Measurements from ENCODE around the gene URB2.

The URB2 gene

DNA sequence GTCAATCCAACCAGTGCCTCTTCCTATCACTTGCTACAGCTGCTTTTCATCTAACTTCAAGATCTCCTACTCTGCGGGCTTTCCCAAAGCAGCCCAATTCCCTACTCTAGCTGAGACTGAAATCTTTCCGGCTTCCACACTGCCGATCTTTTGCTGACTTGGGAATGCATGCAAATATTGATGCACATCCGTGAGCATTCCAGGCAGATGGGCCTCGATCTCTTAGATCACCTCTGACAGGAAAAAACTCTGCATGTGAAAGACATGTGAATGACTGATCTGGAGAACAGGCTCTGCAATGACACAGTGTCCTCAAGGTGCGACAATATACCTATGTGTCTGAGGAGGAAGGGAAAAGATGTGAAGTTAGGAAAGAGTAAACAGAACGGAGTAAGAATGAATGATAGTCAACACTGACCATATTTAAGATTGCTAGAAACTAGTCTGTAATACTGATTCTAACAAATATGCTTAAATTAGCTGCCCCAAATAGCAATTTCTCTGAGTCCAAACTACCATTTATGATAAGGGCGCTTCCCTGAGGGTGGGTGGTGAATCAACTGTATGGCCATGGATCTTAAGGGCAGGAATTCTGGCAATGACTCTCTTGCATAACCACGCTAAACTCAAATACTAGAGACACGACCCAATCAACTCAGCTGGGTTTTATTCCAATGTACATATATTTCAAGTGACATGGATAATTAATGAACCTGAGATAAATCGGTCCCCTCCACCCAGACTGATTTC, 8.5 kb upstream of the URB2 start:
- Histone ChIP-seq H3K27ac (ENCODE audit: low read length) (no peak overlapping the region), H3F3A (ENCODE audit: insufficient read depth, low read length) (no peaks in the 10 kb centered on the region; the same call in 1 of the 2 replicates), H3K79me2 (ENCODE audit: low read length) (peaks cover 97% of the 10 kb centered on the region), H4K20me1 (ENCODE audit: insufficient read depth, low read length) (peaks cover 36% of the 10 kb centered on the region), H3K4me3 (ENCODE audit: low read length) (no peak overlapping the region), H3K4me2 (ENCODE audit: low read depth, low read length) (no peak overlapping the region), H3K27me3 (replicated peaks; ENCODE audit: insufficient read depth, low read length) (no peaks in the 10 kb centered on the region), H3K9ac (ENCODE audit: low read length) (no peak overlapping the region), H3K9me2 (replicated peaks; ENCODE audit: insufficient read depth, low read length) (no peaks in the 10 kb centered on the region), H2AFZ (ENCODE audit: low read length) (no peak overlapping the region), H3K9me3 (replicated peaks; ENCODE audit: insufficient read depth, low read length) (no peaks in the 10 kb centered on the region), H3K4me1 (ENCODE audit: low read length) (peaks cover 19% of the 10 kb centered on the region), H3K36me3 (replicated peaks; ENCODE audit: insufficient read depth, low read length) (peaks cover 5% of the 10 kb centered on the region)
- no peak for TF ChIP-seq EZH2 (optimal IDR thresholded peaks at IDR 0.05; ENCODE audit: low read depth, low read length)
- TF ChIP-seq, protein P1, sequence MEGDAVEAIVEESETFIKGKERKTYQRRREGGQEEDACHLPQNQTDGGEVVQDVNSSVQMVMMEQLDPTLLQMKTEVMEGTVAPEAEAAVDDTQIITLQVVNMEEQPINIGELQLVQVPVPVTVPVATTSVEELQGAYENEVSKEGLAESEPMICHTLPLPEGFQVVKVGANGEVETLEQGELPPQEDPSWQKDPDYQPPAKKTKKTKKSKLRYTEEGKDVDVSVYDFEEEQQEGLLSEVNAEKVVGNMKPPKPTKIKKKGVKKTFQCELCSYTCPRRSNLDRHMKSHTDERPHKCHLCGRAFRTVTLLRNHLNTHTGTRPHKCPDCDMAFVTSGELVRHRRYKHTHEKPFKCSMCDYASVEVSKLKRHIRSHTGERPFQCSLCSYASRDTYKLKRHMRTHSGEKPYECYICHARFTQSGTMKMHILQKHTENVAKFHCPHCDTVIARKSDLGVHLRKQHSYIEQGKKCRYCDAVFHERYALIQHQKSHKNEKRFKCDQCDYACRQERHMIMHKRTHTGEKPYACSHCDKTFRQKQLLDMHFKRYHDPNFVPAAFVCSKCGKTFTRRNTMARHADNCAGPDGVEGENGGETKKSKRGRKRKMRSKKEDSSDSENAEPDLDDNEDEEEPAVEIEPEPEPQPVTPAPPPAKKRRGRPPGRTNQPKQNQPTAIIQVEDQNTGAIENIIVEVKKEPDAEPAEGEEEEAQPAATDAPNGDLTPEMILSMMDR (IDR thresholded peaks at IDR 0.05; ENCODE audit: low read length), result no peak
- no peak for TF ChIP-seq EZH2phosphoT487 (IDR thresholded peaks at IDR 0.05; ENCODE audit: low read length)
- DNase-seq, result no peak

DNA sequence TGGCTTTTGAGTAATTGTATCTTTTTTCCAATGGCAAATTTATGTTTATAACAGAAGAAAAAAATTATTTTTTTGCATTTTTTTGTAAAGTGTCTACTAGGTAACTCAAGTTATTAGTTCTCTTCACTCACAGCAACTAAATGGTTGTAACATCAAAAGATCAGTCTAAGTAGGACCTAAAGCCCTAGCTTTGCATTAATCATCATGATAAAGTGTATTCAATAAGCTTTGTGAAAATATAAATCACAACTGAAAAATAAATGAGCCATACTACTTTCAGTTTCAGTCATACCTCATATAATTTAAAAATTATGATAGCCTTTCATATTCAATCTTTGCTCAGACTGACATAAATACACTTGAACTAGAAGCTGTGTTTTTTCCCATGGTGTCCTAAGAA, 7.0 kb upstream of the URB2 start:
- H3K27me3 ChIP-seq (replicated peaks; ENCODE audit: insufficient read depth, low read length), result no peaks in the 10 kb centered on the region
- H3K4me3 ChIP-seq (ENCODE audit: low read length), result no peak overlapping the region
- peak overlapping the region; percentile 22; the same call in 1 of the 2 replicates for H3K4me2 ChIP-seq (ENCODE audit: low read depth, low read length)
- peaks cover 42% of the 10 kb centered on the region for H4K20me1 ChIP-seq (ENCODE audit: insufficient read depth, low read length)
- DNase-seq, result peak; percentile 27
- H2AFZ ChIP-seq (ENCODE audit: low read length), result no peak overlapping the region
- no peaks in the 10 kb centered on the region for H3K9me2 ChIP-seq (replicated peaks; ENCODE audit: insufficient read depth, low read length)
- no peak overlapping the region for H3K9ac ChIP-seq (ENCODE audit: low read length)
- no peak overlapping the region for H3K27ac ChIP-seq (ENCODE audit: low read length)
- no peaks in the 10 kb centered on the region for H3K36me3 ChIP-seq (replicated peaks; ENCODE audit: insufficient read depth, low read length)
- H3K4me1 ChIP-seq (ENCODE audit: low read length), result peaks cover 25% of the 10 kb centered on the region
- no peak for TF ChIP-seq EZH2phosphoT487 (IDR thresholded peaks at IDR 0.05; ENCODE audit: low read length)
- no peak for TF ChIP-seq EZH2 (optimal IDR thresholded peaks at IDR 0.05; ENCODE audit: low read depth, low read length)
- TF ChIP-seq, protein P1 (IDR thresholded peaks at IDR 0.05; ENCODE audit: low read length), result no peak
- H3K79me2 ChIP-seq (ENCODE audit: low read length), result peaks cover 97% of the 10 kb centered on the region
- H3F3A ChIP-seq (ENCODE audit: insufficient read depth, low read length), result no peaks in the 10 kb centered on the region; the same call in 1 of the 2 replicates
- H3K9me3 ChIP-seq (replicated peaks; ENCODE audit: insufficient read depth, low read length), result no peaks in the 10 kb centered on the region

DNA sequence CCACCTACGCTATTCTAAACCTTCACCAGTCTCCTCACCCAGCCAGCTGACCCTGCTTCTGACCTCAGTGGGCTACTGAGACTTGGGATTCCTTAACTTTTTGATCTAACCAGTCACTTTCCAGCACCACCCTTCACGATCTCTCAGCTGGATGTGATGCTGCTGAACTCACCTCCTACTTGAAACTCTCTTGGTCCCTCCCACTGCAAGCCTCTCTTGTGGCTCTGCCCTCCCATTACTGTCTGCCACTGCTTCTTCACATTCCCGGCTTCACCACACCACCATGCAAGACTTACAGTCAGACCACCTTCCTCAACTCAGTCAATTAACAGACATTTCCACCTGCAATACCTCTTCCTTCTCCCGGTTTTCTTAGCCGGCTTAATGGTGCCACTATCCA, 6.4 kb upstream of the URB2 start:
- Histone ChIP-seq H2AFZ (ENCODE audit: low read length) (no peak overlapping the region), H3K9ac (ENCODE audit: low read length) (no peak overlapping the region), H3K9me3 (replicated peaks; ENCODE audit: insufficient read depth, low read length) (no peaks in the 10 kb centered on the region), H3K27ac (ENCODE audit: low read length) (no peak overlapping the region), H4K20me1 (ENCODE audit: insufficient read depth, low read length) (peaks cover 48% of the 10 kb centered on the region), H3K79me2 (ENCODE audit: low read length) (peaks cover 97% of the 10 kb centered on the region), H3K4me2 (ENCODE audit: low read depth, low read length) (peak overlapping the region; percentile 22; the same call in 1 of the 2 replicates), H3K27me3 (replicated peaks; ENCODE audit: insufficient read depth, low read length) (no peaks in the 10 kb centered on the region), H3K36me3 (replicated peaks; ENCODE audit: insufficient read depth, low read length) (no peaks in the 10 kb centered on the region), H3K9me2 (replicated peaks; ENCODE audit: insufficient read depth, low read length) (no peaks in the 10 kb centered on the region), H3F3A (ENCODE audit: insufficient read depth, low read length) (peaks cover 3% of the 10 kb centered on the region), H3K4me1 (ENCODE audit: low read length) (peaks cover 31% of the 10 kb centered on the region), H3K4me3 (ENCODE audit: low read length) (no peak overlapping the region)
- DNase-seq, result peak; percentile 32
- TF ChIP-seq, protein P1 (IDR thresholded peaks at IDR 0.05; ENCODE audit: low read length), result no peak

Measured in MM.1S (cell line).